HCT116 (cell line): ENCODE measurements around the gene ITK.
"Not testable (repeated sequence)": the region's sequence is repeated elsewhere in the genome, so short reads cannot be mapped to it uniquely, and the experiment has no call there.

Experiments used
- CTCF ChIP-seq, 3 experiments: fragments of 200-600 bp in 1 of 3; sonication (generic) in 1 of 3; IDR thresholded peaks in 2 of 3; conservative IDR thresholded peaks in 1 of 3; 2 replicates each; pipeline ENCODE4 v1.5.1; 2012 to 2017; ENCODE audit warnings: low read depth in 2 of 3, low read length in 2 of 3, antibody characterized with exemption in 1 of 3, borderline replicate concordance in 1 of 3, control low read depth in 1 of 3, mild to moderate bottlenecking in 1 of 3, mixed read lengths in 1 of 3, mixed run types in 1 of 3, moderate library complexity in 1 of 3; ENCODE audit not compliant: insufficient read depth in 1 of 3
- EZH2 ChIP-seq: fragments of 200-600 bp; sonication (generic); IDR thresholded peaks from 2 replicates; pipeline ENCODE4 v1.6.1; 2017; ENCODE audit warnings: antibody characterized with exemption, mixed run types
- MAX ChIP-seq: IDR thresholded peaks from 2 replicates; pipeline ENCODE4 v1.6.1; 2012
- RAD21 ChIP-seq: IDR thresholded peaks from 2 replicates; pipeline ENCODE4 v1.6.1; 2012; ENCODE audit warnings: low read depth, mild to moderate bottlenecking
- YY1 ChIP-seq: IDR thresholded peaks from 2 replicates; pipeline ENCODE4 v1.6.1; 2011; ENCODE audit warnings: low read length, low read depth, moderate library complexity, mild to moderate bottlenecking; ENCODE audit not compliant: insufficient replicate concordance; ENCODE audit errors: extremely low read depth

- not testable (repeated sequence) for TF ChIP-seq RAD21; EZH2; MAX; YY1; CTCF (IDR thresholded peaks at IDR 0.05 in 2 of 3, conservative IDR thresholded peaks at IDR 0.05 in 1 of 3; ENCODE audit: borderline replicate concordance in 1 of 3, insufficient read depth in 1 of 3, low read depth in 2 of 3, low read length in 2 of 3)
These were observed 4.5 kb downstream of the ITK start for GRCh38 chr5:157185122-157185521.
